ENCODE data around the gene LPGAT1.
"Not testable (repeated sequence)": the region's sequence is repeated elsewhere in the genome, so short reads cannot be mapped to it uniquely, and the experiment has no call there.

LPGAT1 gene, protein sequence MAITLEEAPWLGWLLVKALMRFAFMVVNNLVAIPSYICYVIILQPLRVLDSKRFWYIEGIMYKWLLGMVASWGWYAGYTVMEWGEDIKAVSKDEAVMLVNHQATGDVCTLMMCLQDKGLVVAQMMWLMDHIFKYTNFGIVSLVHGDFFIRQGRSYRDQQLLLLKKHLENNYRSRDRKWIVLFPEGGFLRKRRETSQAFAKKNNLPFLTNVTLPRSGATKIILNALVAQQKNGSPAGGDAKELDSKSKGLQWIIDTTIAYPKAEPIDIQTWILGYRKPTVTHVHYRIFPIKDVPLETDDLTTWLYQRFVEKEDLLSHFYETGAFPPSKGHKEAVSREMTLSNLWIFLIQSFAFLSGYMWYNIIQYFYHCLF

GRCh38 chr1:211830328-211831142, at the start of gene LPGAT1:
LPGAT1 (minus strand) TSS chr1:211830763; CDS start chr1:211829296, 1,467 bp downstream.
- peak; percentile 85 for DNase-seq (ENCODE audit: low spot score)

- DNase-seq (ENCODE audit: low spot score) = no peak
Measured at GRCh38 chr1:211879475-211879874, 48.9 kb upstream of the LPGAT1 start.

GRCh38 chr1:211876851-211877590, 46.5 kb upstream of the LPGAT1 start:
- DNase-seq (ENCODE audit: low spot score) = no peak

DNA sequence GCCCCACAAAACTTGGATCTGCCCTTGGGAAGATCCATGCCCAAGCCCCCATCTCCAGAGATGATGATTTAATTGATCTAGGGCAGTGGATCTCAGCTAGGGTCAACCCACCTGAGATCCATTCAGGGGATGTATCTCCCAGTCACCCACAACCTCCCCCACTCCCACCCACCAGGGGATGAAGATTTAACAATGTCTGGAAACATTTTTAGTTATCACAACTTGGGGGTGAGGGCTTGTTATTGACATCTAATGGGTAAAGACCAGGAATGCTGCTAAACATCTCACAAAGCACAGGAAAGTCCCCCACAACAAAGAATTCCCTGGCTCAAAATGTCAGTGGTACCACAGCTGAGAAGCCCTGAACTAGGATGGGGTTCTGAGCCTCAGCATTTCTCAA, 45.0 kb upstream of the LPGAT1 start:
- no peak for DNase-seq (ENCODE audit: low spot score)

- no peak for DNase-seq (ENCODE audit: low spot score)
Measured at GRCh38 chr1:211874521-211875347, 44.2 kb upstream of the LPGAT1 start.

- DNase-seq (ENCODE audit: low spot score) = not testable (repeated sequence)
Measured at GRCh38 chr1:211873731-211874130, 43.2 kb upstream of the LPGAT1 start.

GRCh38 chr1:211870156-211870555, 39.6 kb upstream of the LPGAT1 start:
- no peak for DNase-seq (ENCODE audit: low spot score)

GRCh38 chr1:211865180-211865579, 34.6 kb upstream of the LPGAT1 start:
- DNase-seq (ENCODE audit: low spot score) = no peak

GRCh38 chr1:211859405-211859804, 28.8 kb upstream of the LPGAT1 start:
- no peak for DNase-seq (ENCODE audit: low spot score)

DNA sequence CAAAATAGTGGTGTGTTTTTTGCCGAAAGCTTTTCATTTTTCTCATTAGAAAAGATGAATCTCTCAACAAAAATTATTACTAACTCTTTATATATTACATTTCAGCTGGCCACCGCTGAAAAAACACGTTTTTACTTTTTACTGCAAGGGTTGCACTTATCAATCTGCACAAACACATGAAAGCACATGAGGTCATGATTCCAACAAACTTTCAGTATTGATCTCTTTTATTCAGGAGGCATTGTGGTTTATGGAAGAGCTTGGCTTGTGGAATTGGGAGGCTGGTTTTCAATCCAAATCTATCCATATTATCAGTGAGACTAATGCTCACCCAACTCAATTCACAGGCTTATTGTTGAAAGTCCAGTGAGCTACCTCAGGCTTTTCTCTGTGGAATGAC, 20.6 kb upstream of the LPGAT1 start:
- DNase-seq (ENCODE audit: low spot score) = no peak

DNA sequence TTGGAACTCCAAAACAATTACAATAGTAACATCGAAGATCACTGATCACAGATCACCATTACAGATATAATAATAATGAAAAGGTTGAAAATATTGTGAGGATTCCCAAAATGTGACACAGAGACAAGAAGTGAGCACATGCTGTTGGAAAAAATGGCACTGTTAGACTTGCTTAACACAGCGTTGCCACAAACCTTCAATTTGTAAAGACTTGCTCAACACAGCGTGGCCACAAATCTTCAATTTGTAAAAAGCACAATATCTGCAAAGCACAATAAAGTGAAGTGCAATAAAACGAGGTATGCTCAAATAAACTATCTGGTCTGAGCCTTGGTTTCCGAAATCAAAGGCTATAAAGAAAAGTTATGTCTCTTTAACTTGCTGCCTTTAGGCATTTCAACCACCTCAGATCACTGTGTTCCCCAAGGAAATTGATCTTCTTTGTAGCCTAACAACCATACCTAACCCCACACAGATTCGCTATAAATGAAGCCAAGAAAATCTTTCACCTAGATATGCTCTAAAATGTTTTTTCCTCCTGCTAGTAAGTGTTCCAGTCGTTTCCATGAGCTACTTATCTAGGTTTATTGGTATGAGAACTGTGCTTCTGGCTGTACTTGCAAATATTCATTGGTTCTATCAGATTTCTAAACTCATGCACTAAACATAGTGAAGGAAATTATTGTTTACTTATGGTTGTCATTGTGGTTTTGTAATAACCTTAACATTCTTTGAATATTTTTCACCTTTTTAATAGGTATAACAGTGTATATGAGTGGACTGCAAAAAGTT, 13.1 kb upstream of the LPGAT1 start:
- no peak for DNase-seq (ENCODE audit: low spot score)

DNA sequence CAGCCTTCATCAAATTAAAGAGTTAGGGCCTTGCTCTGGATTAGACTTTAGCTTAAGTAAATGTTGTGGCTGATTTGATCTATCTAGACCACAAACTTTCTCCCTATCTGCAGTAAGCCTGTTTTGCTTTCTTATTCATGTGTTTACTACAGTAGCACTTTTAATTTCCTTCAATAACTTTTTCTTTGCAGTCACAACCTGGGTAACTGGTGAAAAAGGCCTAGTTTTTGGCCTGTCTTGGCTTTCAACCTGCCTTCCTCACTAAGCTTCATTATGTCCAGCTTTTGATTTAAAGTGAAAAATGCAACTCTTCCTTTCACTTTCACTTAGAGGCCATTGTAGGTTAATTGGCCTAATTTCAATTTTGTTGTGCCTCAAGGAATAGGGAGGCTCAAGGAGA, 12.5 kb upstream of the LPGAT1 start:
- DNase-seq (ENCODE audit: low spot score) = no peak

DNA sequence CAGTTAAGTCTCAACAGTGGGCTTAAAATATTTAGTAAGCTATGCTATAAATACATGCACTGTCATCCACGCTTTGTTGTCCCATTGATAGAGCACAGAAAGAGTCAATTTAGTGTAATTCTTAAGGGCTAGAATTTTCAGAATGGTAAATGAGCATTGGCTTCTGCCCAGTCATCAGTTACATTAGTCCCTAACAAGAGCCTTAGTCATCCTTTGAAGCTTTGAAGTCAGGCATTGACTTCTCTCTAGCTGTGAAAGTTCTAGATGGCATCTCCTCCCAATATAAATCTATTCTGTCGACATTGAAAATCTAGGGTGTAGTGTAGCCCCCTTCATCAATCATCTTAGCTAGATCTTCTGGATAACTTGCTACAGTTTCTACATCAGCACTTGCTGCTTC, 12.0 kb upstream of the LPGAT1 start:
- DNase-seq (ENCODE audit: low spot score) = no peak

GRCh38 chr1:211839106-211839505, 8.5 kb upstream of the LPGAT1 start:
- DNase-seq (ENCODE audit: low spot score) = no peak

- DNase-seq (ENCODE audit: low spot score) = no peak
Measured at GRCh38 chr1:211833174-211833820, 2.7 kb upstream of the LPGAT1 start.

GRCh38 chr1:211832661-211833060, 2.1 kb upstream of the LPGAT1 start:
- no peak for DNase-seq (ENCODE audit: low spot score)

- DNase-seq (ENCODE audit: low spot score) = no peak
Measured at GRCh38 chr1:211831558-211832323, 1.2 kb upstream of the LPGAT1 start.

DNA sequence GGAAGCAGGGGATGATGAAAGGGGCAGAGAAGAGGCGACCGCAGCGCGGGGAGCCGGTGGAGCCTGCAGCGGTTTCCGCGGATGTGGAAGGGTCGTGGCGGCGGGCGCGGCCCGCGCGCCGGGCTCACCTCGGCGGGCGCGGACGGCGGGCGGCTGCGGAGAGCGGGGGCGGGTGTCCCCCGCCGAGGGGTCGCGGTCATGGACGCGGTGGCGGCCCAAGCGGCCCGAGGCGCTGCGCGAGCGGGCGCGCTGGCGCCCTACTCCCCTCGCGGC, 572 bp downstream of the LPGAT1 start:
- no peak for DNase-seq (ENCODE audit: low spot score)

GRCh38 chr1:211829343-211830054, 1.1 kb downstream of the LPGAT1 start:
- no peak for DNase-seq (ENCODE audit: low spot score)
